DMS114 treated with DMSO at 0.1 percent for 48 hours (cell line): Measurements from ENCODE around the gene NACC2.

Source experiments
- DNase-seq: peaks from one replicate; lab custom pipeline; 2025; ENCODE audit not compliant: unreplicated experiment; lab: John Stamatoyannopoulos, UW

Gene NACC2

GRCh38 chr9:135963938-135964337 lies 131.2 kb downstream of the NACC2 start:
- no peak for DNase-seq

- no peak for DNase-seq
Measured at GRCh38 chr9:135963338-135963737, 131.8 kb downstream of the NACC2 start.

- DNase-seq: no peak
Measured at GRCh38 chr9:135962696-135963307, 132.3 kb downstream of the NACC2 start.

- DNase-seq: no peak
Measured at GRCh38 chr9:135961811-135962695, 133.0 kb downstream of the NACC2 start.

- DNase-seq: peak; percentile 85
Measured at GRCh38 chr9:135961277-135961715, 133.8 kb downstream of the NACC2 start, which contains the start of gene UBAC1. TSS of gene UBAC1 (minus strand) at chr9:135961373. CDS start at chr9:135961162, 211 bp downstream.

- DNase-seq: no peak
Measured at GRCh38 chr9:135960411-135961276, 134.4 kb downstream of the NACC2 start.

GRCh38 chr9:135959814-135960213 lies 135.3 kb downstream of the NACC2 start:
- DNase-seq: no peak

- DNase-seq: no peak
Measured at GRCh38 chr9:135958485-135958884, 136.6 kb downstream of the NACC2 start.

GRCh38 chr9:135957431-135957830 lies 137.7 kb downstream of the NACC2 start:
- no peak for DNase-seq

GRCh38 chr9:135956802-135957174 lies 138.3 kb downstream of the NACC2 start:
- no peak for DNase-seq
